Naive thymus-derived CD4-positive, alpha-beta T cell (primary cell): ENCODE measurements around the gene DDX42. TPM values are rescaled to one million over a fixed set of nuclear protein-coding genes. Genes with fewer than 3 reads are reported as not detected.
"Not testable (repeated sequence)": the region's sequence is repeated elsewhere in the genome, so short reads cannot be mapped to it uniquely, and the experiment has no call there.

Experiments used
- ATAC-seq: fragments of 150-1000 bp; cut with Tn5 transposase; 2 replicates; pipeline ENCODE4 v1.10.0; 2021; ENCODE audit warnings: mild to moderate bottlenecking, moderate library complexity
- CTCF ChIA-PET: fragments of 350-600 bp; sonication (Branson Sonifier 250); formaldehyde crosslinking; loops from one replicate; lab custom pipeline; 2021; ENCODE audit warnings: antibody characterized with exemption; lab: Charles Lee
- POLR2A ChIA-PET: fragments of 350-600 bp; sonication (Branson Sonifier 250); formaldehyde crosslinking; loops from one replicate; lab custom pipeline; 2021; ENCODE audit warnings: antibody characterized with exemption, inconsistent platforms; lab: Charles Lee
- DNase-seq, 9 donors: peaks; one replicate each; pipeline versions ENCODE4 v3.0.0 to v3.0.0-alpha.2; 2020 to 2022; ENCODE audit warnings: mixed read lengths in 1 of 9
- H3K27ac ChIP-seq: one replicate; pipeline ENCODE4 v1.7.0; 2013; ENCODE audit warnings: mild to moderate bottlenecking, low read depth, low read length, moderate library complexity
- H3K27me3 ChIP-seq, 2 donors: one replicate each; pipeline ENCODE4 v1.7.0; 2013; ENCODE audit warnings: low read length in 2 of 2, mild to moderate bottlenecking in 2 of 2, moderate library complexity in 2 of 2; ENCODE audit not compliant: control insufficient read depth in 2 of 2, insufficient read depth in 2 of 2
- H3K36me3 ChIP-seq, 3 experiments: 1 replicate in 2 of 3; 2 replicates in 1 of 3; pipeline ENCODE4 v1.7.0; 2013; ENCODE audit warnings: low read length in 3 of 3, mild to moderate bottlenecking in 3 of 3, moderate library complexity in 1 of 3; ENCODE audit not compliant: insufficient read depth in 3 of 3, control insufficient read depth in 2 of 3
- H3K4me1 ChIP-seq, 2 donors: one replicate each; pipeline ENCODE4 v1.7.0; 2013; ENCODE audit warnings: low read length in 2 of 2, mild to moderate bottlenecking in 2 of 2, moderate library complexity in 1 of 2; ENCODE audit not compliant: control insufficient read depth in 2 of 2, insufficient read depth in 2 of 2
- H3K4me3 ChIP-seq: 2 replicates; pipeline ENCODE4 v1.7.0; 2013; ENCODE audit warnings: mild to moderate bottlenecking, low read length
- H3K9me3 ChIP-seq, 3 experiments: 1 replicate in 2 of 3; 2 replicates in 1 of 3; pipeline ENCODE4 v1.7.0; 2013; ENCODE audit warnings: low read length in 3 of 3; ENCODE audit not compliant: control insufficient read depth in 2 of 3
- H3K27ac Mint-ChIP-seq, 9 donors: one replicate each; pipeline ENCODE4 v1.8.0; 2020 to 2022; ENCODE audit warnings: mixed read lengths in 9 of 9, mild to moderate bottlenecking in 8 of 9, moderate library complexity in 5 of 9, inconsistent platforms in 2 of 9
- H3K27me3 Mint-ChIP-seq, 5 donors: one replicate each; pipeline ENCODE4 v1.8.0; 2021 to 2022; ENCODE audit warnings: mixed read lengths in 5 of 5, mild to moderate bottlenecking in 1 of 5
- H3K36me3 Mint-ChIP-seq, 5 donors: one replicate each; pipeline ENCODE4 v1.8.0; 2020 to 2022; ENCODE audit warnings: mixed read lengths in 5 of 5, mild to moderate bottlenecking in 3 of 5, inconsistent platforms in 1 of 5
- H3K4me1 Mint-ChIP-seq, 7 donors: one replicate each; pipeline ENCODE4 v1.8.0; 2020 to 2022; ENCODE audit warnings: mixed read lengths in 7 of 7, mild to moderate bottlenecking in 3 of 7, inconsistent platforms in 1 of 7
- H3K4me3 Mint-ChIP-seq, 10 donors: one replicate each; pipeline ENCODE4 v1.8.0; 2020 to 2022; ENCODE audit warnings: mild to moderate bottlenecking in 10 of 10, mixed read lengths in 10 of 10, moderate library complexity in 6 of 10, inconsistent platforms in 2 of 10
- H3K9me3 Mint-ChIP-seq, 11 donors: one replicate each; pipeline ENCODE4 v1.8.0; 2020 to 2022; ENCODE audit warnings: mixed read lengths in 11 of 11, mild to moderate bottlenecking in 4 of 11, inconsistent platforms in 1 of 11, moderate library complexity in 1 of 11
- intact Hi-C, 2 donors: fragments of 100-400 bp; cut with micrococcal nuclease; formaldehyde crosslinking; loops; one replicate each; pipeline ENCODE4 v1.15.1; 2023
- polyA plus RNA-seq, 2 donors: library from polyadenylated mRNA; unstranded; fragments of 300-500 nt; fragmentation: Illumina TruSeq; gene quantifications; one replicate each; pipeline ENCODE4 v1.2.3, GENCODE V29; 2021
- total RNA-seq, 6 experiments: library from RNA in 5 of 6; stranded (reverse) in 5 of 6; gene quantifications; 1 replicate in 5 of 6; 2 replicates in 1 of 6; pipeline ENCODE4 v1.2.3 and lab custom pipeline; 2021 to 2026

The DDX42 gene
- total and polyA plus RNA-seq, 7 experiments from 2014 or later = 11.8 to 192 (median 117) TPM

GRCh38 chr17:63842540-63843386 is 68.8 kb downstream of the DDX42 start, which contains the start of gene SMARCD2:
SMARCD2 (minus strand) TSS chr17:63842685; CDS start chr17:63842674, 11 bp downstream.
- no peaks in the 10 kb centered on the region for H3K27me3 ChIP-seq
- Mint-ChIP-seq H3K4me3 (peak within 1 kb of the TSS; percentile 92 to 98 (median 95)), H3K9me3 (no peaks in the 10 kb centered on the region), H3K27ac (peak within 1 kb of the TSS; percentile 87 to 95 (median 92)), H3K27me3 (no peaks in the 10 kb centered on the region), H3K36me3 (peaks cover 0 to 3% (median 0%) of the 10 kb centered on the region in 5 donors), H3K4me1 (peaks cover 27 to 52% (median 44%) of the 10 kb centered on the region in 7 donors)
- intact Hi-C loops = loop anchor here (1.0 to 10.0 kb wide), 18 partner anchors 10 to 820 kb away; partner anchors contain the start of genes CCDC47 (in 2 of the 2), CEP95 (in 2 of the 2), DCAF7 (in 2 of the 2) and DDX5 (in 2 of the 2)
- DNase-seq = peak; percentile 94 to 99 (median 98)
- no peaks in the 10 kb centered on the region for H3K9me3 ChIP-seq
- peaks cover 0 to 9% (median 0%) of the 10 kb centered on the region in 3 experiments for H3K36me3 ChIP-seq
- peak within 1 kb of the TSS; percentile 96 for H3K27ac ChIP-seq
- CTCF ChIA-PET = interaction anchor here (0.9 kb wide), 1 partner anchor 15 kb away, joined by 4 read pairs; no protein-coding TSS in a partner anchor
- H3K4me1 ChIP-seq = peaks cover 34 to 36% of the 10 kb centered on the region in 2 donors
- POLR2A ChIA-PET = interaction anchor here (0.6 to 13.5 kb wide), 17 partner anchors 12 to 303 kb away, joined by 3 to 204 read pairs (median 5); partner anchors contain the start of genes CCDC47, DDX42, FTSJ3 and ICAM2
- peak within 1 kb of the TSS; percentile 87 for H3K4me3 ChIP-seq
- ATAC-seq = peak; percentile 96

- H3K27me3 ChIP-seq, H3K36me3 ChIP-seq, H3K9me3 ChIP-seq, H3K36me3 Mint-ChIP-seq, H3K9me3 Mint-ChIP-seq, H3K27me3 Mint-ChIP-seq: not testable (repeated sequence)
- Mint-ChIP-seq H3K27ac (peak overlapping the region; percentile 83 to 95 (median 92)), H3K4me3 (peak overlapping the region; percentile 84 to 98 (median 88)), H3K4me1 (peaks cover 28 to 52% (median 44%) of the 10 kb centered on the region in 7 donors)
- Histone ChIP-seq H3K4me3 (peak overlapping the region; percentile 87), H3K27ac (peak overlapping the region; percentile 96), H3K4me1 (peaks cover 33 to 38% of the 10 kb centered on the region in 2 donors)
- POLR2A ChIA-PET = interaction anchor here (0.6 to 13.5 kb wide), 17 partner anchors 8 to 999 kb away, joined by 3 to 204 read pairs (median 5); partner anchors contain the start of genes CCDC47, DDX42, FTSJ3 and ICAM2
- ATAC-seq (peak; percentile 10), DNase-seq (peak in 5 of 9 donors; percentile 31 to 60 (median 34))
- CTCF ChIA-PET = interaction anchor here (0.6 to 0.9 kb wide), 2 partner anchors 8 to 15 kb away, joined by 4 to 6 read pairs; no protein-coding TSS in a partner anchor
- intact Hi-C loops = loop anchor here (1.0 to 10.0 kb wide), 17 partner anchors 11 to 819 kb away; partner anchors contain the start of genes CCDC47 (in 2 of the 2), CEP95 (in 2 of the 2), DCAF7 (in 2 of the 2) and DDX5 (in 2 of the 2)
Measured at GRCh38 chr17:63843387-63843888, 69.5 kb downstream of the DDX42 start.

- POLR2A ChIA-PET = interaction anchor here (0.6 to 13.5 kb wide), 14 partner anchors 9 to 1000 kb away, joined by 3 to 204 read pairs (median 6); partner anchors contain the start of genes CCDC47, DDX42, FTSJ3 and ICAM2
- peaks cover 27 to 34% of the 10 kb centered on the region in 2 donors for H3K4me1 ChIP-seq
- DNase-seq (no peak), ATAC-seq (no peak)
- Mint-ChIP-seq H3K27me3 (no peaks in the 10 kb centered on the region), H3K4me3 (peak overlapping the region; percentile 84 to 98 (median 88)), H3K36me3 (peaks cover 0 to 9% (median 0%) of the 10 kb centered on the region in 5 donors), H3K27ac (peak overlapping the region; percentile 83 to 95 (median 92)), H3K9me3 (peaks cover 0 to 5% (median 0%) of the 10 kb centered on the region in 11 donors), H3K4me1 (peaks cover 30 to 50% (median 44%) of the 10 kb centered on the region in 7 donors)
- H3K27me3 ChIP-seq = no peaks in the 10 kb centered on the region
- H3K4me3 ChIP-seq = peak overlapping the region; percentile 87
- H3K27ac ChIP-seq = peak overlapping the region; percentile 96
- intact Hi-C loops = loop anchor here (1.0 to 10.0 kb wide), 17 partner anchors 12 to 818 kb away; partner anchors contain the start of genes CCDC47 (in 2 of the 2), CEP95 (in 2 of the 2), DCAF7 (in 2 of the 2) and DDX5 (in 2 of the 2)
- no peaks in the 10 kb centered on the region for H3K9me3 ChIP-seq
- peaks cover 0 to 3% (median 0%) of the 10 kb centered on the region in 3 experiments for H3K36me3 ChIP-seq
- CTCF ChIA-PET = interaction anchor here (0.6 to 0.9 kb wide), 2 partner anchors 7 to 16 kb away, joined by 4 to 6 read pairs; no protein-coding TSS in a partner anchor
Measured at GRCh38 chr17:63843910-63844677, 70.1 kb downstream of the DDX42 start.

GRCh38 chr17:63845509-63845908 is 71.5 kb downstream of the DDX42 start:
- DNase-seq (no peak), ATAC-seq (no peak)
- no peak overlapping the region for H3K4me3 ChIP-seq
- peaks cover 0 to 3% (median 0%) of the 10 kb centered on the region in 3 experiments for H3K36me3 ChIP-seq
- Mint-ChIP-seq H3K27ac (peak overlapping the region in 5 of 9 donors; percentile 2 to 71 (median 37)), H3K27me3 (peaks cover 0 to 5% (median 0%) of the 10 kb centered on the region in 5 donors), H3K36me3 (peaks cover 0 to 10% (median 0%) of the 10 kb centered on the region in 5 donors), H3K4me1 (peaks cover 28 to 43% (median 41%) of the 10 kb centered on the region in 7 donors), H3K4me3 (peak overlapping the region in 1 of 10 donors; percentile 1), H3K9me3 (peaks cover 0 to 5% (median 0%) of the 10 kb centered on the region in 11 donors)
- intact Hi-C loops = loop anchor here (5.0 to 10.0 kb wide), 2 partner anchors 241 to 418 kb away; partner anchors contain the start of gene TACO1 (in 1 of the 2)
- CTCF ChIA-PET = interaction anchor here (0.7 kb wide), 1 partner anchor 55 kb away, joined by 4 read pairs; no protein-coding TSS in a partner anchor
- POLR2A ChIA-PET = interaction anchor here (1.0 to 13.5 kb wide), 3 partner anchors 17 to 103 kb away, joined by 3 to 204 read pairs (median 6); partner anchors contain the start of genes CCDC47, DDX42, FTSJ3 and PSMC5
- no peaks in the 10 kb centered on the region for H3K9me3 ChIP-seq
- H3K27me3 ChIP-seq = no peaks in the 10 kb centered on the region
- peaks cover 15 to 22% of the 10 kb centered on the region in 2 donors for H3K4me1 ChIP-seq
- no peak overlapping the region for H3K27ac ChIP-seq

- H3K4me1 ChIP-seq = peaks cover 6 to 15% of the 10 kb centered on the region in 2 donors
- ATAC-seq (no peak), DNase-seq (no peak)
- Mint-ChIP-seq H3K9me3 (peaks cover 0 to 5% (median 0%) of the 10 kb centered on the region in 11 donors), H3K27ac (peak overlapping the region; percentile 3 to 99 (median 76)), H3K36me3 (peaks cover 0 to 7% (median 0%) of the 10 kb centered on the region in 5 donors), H3K27me3 (peaks cover 0 to 16% (median 0%) of the 10 kb centered on the region in 5 donors), H3K4me3 (peak overlapping the region; percentile 5 to 87 (median 76)), H3K4me1 (peaks cover 15 to 34% (median 31%) of the 10 kb centered on the region in 7 donors)
- no peaks in the 10 kb centered on the region for H3K27me3 ChIP-seq
- H3K9me3 ChIP-seq = no peaks in the 10 kb centered on the region
- H3K27ac ChIP-seq = no peak overlapping the region
- CTCF ChIA-PET = interaction anchor here (1.0 to 2.4 kb wide), 4 partner anchors 9 to 209 kb away, joined by 3 to 17 read pairs (median 6); no protein-coding TSS in a partner anchor
- H3K36me3 ChIP-seq = no peaks in the 10 kb centered on the region
- intact Hi-C loops = loop anchor here (1.0 to 10.0 kb wide), 3 partner anchors 243 to 420 kb away; partner anchors contain the start of genes DCAF7 (in 1 of the 2) and TACO1 (in 1 of the 2)
- H3K4me3 ChIP-seq = no peak overlapping the region
- POLR2A ChIA-PET = interaction anchor here (0.6 to 13.5 kb wide), 5 partner anchors 14 to 659 kb away, joined by 3 to 204 read pairs (median 4); partner anchors contain the start of genes CEP95, FTSJ3 and PSMC5
Measured at GRCh38 chr17:63847525-63848249, 73.7 kb downstream of the DDX42 start.
